GM12874 (cell line): ENCODE data around the gene ZNF366.

ENCODE experiments used
- CTCF ChIP-seq: IDR thresholded peaks from 2 replicates; pipeline ENCODE4 v1.5.1; 2011; ENCODE audit warnings: low read depth, mild to moderate bottlenecking, control low read depth, low read length, moderate library complexity; ENCODE audit not compliant: insufficient read depth

Gene ZNF366

DNA sequence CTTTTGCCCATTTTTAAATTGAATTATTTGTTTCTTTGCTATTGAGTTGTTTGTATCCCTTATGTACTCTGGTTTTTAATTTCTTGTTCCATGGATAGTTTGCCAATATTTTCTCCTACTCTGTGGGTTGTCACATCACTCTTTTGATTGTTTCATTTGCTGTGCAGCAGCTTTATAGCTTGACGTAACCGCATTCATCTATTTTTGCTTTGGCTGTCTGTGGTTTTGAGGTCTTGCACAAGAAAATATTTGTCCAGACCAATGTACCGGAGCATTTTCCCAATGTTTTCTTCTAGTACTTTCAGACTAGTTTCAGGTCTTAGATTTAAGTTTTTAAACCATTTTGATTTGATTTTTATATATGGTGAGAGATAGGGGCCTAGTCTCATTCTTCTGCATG is 36.2 kb upstream of the ZNF366 start:
- TF ChIP-seq CTCF: no peak

- no peak for TF ChIP-seq CTCF
Observed at GRCh38 chr5:72542695-72543094, 35.5 kb upstream of the ZNF366 start.

- no peak for TF ChIP-seq CTCF
Observed at GRCh38 chr5:72541501-72542225, 34.5 kb upstream of the ZNF366 start.

DNA sequence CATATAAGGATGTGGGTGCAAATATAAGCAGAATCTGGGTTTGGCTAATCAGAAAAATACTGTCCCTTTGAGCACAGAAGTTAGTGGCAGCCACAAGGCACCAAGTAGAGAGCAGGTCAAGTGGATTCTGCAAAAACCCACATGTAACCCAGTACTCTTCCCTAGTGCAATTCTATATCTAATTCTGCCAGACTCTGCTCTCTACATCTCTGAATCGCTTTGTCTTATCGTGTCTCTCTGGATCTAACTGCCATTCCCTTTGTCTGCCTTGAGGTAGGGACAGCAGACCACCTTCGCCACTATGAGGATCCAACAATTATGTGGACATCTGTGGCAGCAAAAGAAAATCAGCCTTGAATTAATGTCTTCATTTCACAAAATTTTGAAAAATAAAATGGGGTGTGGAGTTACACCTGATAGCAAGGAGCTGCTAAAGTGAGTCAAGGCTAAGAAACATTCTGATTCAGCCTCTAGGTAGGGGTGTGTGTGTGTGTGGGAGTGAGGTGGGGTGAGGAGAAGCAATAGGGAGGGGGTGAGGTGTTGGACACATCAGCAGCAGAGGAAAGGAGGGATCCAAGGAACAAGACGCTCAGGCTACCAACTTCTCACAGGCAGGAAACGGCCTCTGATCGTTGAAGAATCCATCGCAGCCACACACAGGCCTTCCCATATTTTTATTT is 33.7 kb upstream of the ZNF366 start:
- TF ChIP-seq CTCF: no peak

GRCh38 chr5:72539726-72540125 is 32.5 kb upstream of the ZNF366 start:
- no peak for TF ChIP-seq CTCF

- no peak for TF ChIP-seq CTCF
Observed at GRCh38 chr5:72539038-72539437, 31.8 kb upstream of the ZNF366 start.

- TF ChIP-seq CTCF: no peak
Observed at GRCh38 chr5:72537166-72537565, 30.0 kb upstream of the ZNF366 start.
